Choroid plexus epithelial cell (primary cell): ENCODE results near the gene ACOT11.
"Not testable (repeated sequence)": the region's sequence is repeated elsewhere in the genome, so short reads cannot be mapped to it uniquely, and the experiment has no call there.

Experiments
- DNase-seq: peaks from one replicate; pipeline ENCODE4 v3.0.0-alpha.2; 2010; ENCODE audit warnings: low read depth
- H3K4me3 ChIP-seq: 2 replicates; pipeline ENCODE4 v1.5.1; 2011; ENCODE audit warnings: low read depth, mild to moderate bottlenecking, control low read depth, low read length, moderate library complexity
- TF ChIP-seq, protein P1 (sequence below): conservative IDR thresholded peaks from 2 replicates; pipeline ENCODE4 v1.5.1; 2011; ENCODE audit warnings: low read depth, mild to moderate bottlenecking, control low read depth, inconsistent platforms, low read length, moderate library complexity

ACOT11 gene

GRCh38 chr1:54519709-54520108 lies 28.3 kb upstream of the ACOT11 start:
- DNase-seq = no peak
- TF ChIP-seq, protein P1, sequence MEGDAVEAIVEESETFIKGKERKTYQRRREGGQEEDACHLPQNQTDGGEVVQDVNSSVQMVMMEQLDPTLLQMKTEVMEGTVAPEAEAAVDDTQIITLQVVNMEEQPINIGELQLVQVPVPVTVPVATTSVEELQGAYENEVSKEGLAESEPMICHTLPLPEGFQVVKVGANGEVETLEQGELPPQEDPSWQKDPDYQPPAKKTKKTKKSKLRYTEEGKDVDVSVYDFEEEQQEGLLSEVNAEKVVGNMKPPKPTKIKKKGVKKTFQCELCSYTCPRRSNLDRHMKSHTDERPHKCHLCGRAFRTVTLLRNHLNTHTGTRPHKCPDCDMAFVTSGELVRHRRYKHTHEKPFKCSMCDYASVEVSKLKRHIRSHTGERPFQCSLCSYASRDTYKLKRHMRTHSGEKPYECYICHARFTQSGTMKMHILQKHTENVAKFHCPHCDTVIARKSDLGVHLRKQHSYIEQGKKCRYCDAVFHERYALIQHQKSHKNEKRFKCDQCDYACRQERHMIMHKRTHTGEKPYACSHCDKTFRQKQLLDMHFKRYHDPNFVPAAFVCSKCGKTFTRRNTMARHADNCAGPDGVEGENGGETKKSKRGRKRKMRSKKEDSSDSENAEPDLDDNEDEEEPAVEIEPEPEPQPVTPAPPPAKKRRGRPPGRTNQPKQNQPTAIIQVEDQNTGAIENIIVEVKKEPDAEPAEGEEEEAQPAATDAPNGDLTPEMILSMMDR = no peak
- no peak overlapping the region for H3K4me3 ChIP-seq

GRCh38 chr1:54520631-54521321 lies 27.3 kb upstream of the ACOT11 start:
- TF ChIP-seq, protein P1 = no peak
- no peak for DNase-seq
- H3K4me3 ChIP-seq = no peak overlapping the region

- not testable (repeated sequence) for H3K4me3 ChIP-seq, DNase-seq
Observed at GRCh38 chr1:54526565-54526964, 21.5 kb upstream of the ACOT11 start.

- TF ChIP-seq, protein P1 = no peak
- no peak overlapping the region for H3K4me3 ChIP-seq
Observed at GRCh38 chr1:54528613-54529012, 19.4 kb upstream of the ACOT11 start.

DNA sequence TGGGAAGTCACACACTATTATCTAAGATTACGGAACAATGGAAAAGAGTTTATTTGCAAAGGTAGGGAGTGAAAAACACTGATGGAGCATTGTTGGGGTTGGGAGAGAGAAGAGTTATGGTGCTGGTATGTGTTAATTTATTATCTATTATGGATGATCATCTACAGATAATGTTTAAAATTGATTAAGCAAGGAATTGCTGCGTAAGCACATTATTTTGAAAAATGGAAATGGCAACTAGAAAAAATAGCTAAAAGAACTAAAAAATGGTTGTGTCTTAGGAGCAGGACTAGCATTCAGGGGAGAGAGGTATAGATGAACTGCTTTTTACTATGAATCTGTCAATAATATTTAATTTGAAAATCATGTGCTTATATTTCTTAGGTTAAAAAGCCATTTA lies 16.0 kb upstream of the ACOT11 start:
- DNase-seq = no peak
- TF ChIP-seq, protein P1 = no peak
- H3K4me3 ChIP-seq = no peak overlapping the region

More at GRCh38 chr1:54528613-54529012, 19.4 kb upstream of the ACOT11 start:
- no peak for DNase-seq

DNA sequence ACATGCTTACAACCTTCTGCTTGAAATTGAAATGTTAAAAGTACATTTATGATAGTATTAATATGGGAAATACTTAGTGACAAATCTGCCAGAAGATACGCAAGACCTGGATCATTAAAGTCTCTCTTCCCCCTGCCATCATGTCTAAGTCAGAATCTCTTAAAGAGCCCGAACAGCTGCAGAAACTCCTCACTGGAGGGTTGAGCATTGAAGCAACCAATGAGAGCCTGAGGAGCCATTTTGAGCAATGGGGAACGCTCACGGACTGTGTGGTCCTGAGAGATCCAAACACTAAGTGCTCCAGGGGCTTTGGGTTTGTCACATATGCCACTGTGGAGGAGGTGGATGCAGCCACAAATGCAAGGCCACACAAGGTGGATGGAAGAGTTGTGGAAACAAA lies 11.4 kb upstream of the ACOT11 start:
- H3K4me3 ChIP-seq, DNase-seq: not testable (repeated sequence)

- no peak overlapping the region for H3K4me3 ChIP-seq
- TF ChIP-seq, protein P1 = no peak
- DNase-seq = no peak
Observed at GRCh38 chr1:54537611-54538010, 10.4 kb upstream of the ACOT11 start.

- no peak for DNase-seq
Observed at GRCh38 chr1:54538538-54538937, 9.5 kb upstream of the ACOT11 start.

More at GRCh38 chr1:54538538-54538937, 9.5 kb upstream of the ACOT11 start:
- TF ChIP-seq, protein P1 = no peak
- H3K4me3 ChIP-seq = no peak overlapping the region
